CD4-positive, alpha-beta T cell (primary cell): Measurements from ENCODE around the gene PPP4R2. TPM values are rescaled to one million over a fixed set of nuclear protein-coding genes. Genes with fewer than 3 reads are reported as not detected.
"Not testable (repeated sequence)": the region's sequence is repeated elsewhere in the genome, so short reads cannot be mapped to it uniquely, and the experiment has no call there.

ENCODE experiments used
- ATAC-seq: fragments of 200-7000 bp; cut with Tn5 transposase; one replicate; pipeline ENCODE4 v1.10.0; 2022; ENCODE audit warnings: mild to moderate bottlenecking; ENCODE audit not compliant: poor library complexity
- CTCF ChIA-PET: fragments of 350-600 bp; sonication (Branson Sonifier 250); formaldehyde crosslinking; loops from one replicate; lab custom pipeline; 2021; ENCODE audit warnings: antibody characterized with exemption, inconsistent platforms; lab: Charles Lee
- POLR2A ChIA-PET: fragments of 350-600 bp; sonication (Branson Sonifier 250); formaldehyde crosslinking; loops from one replicate; lab custom pipeline; 2021; ENCODE audit warnings: antibody characterized with exemption, inconsistent platforms; lab: Charles Lee
- DNase-seq, 14 experiments: peaks; one replicate each; pipeline ENCODE4 v3.0.0-alpha.2; 2013 to 2020; ENCODE audit warnings: mixed read lengths in 2 of 14
- H3K27ac ChIP-seq, 2 donors: one replicate each; pipeline versions ENCODE4 v1.5.1 to v1.7.0; 2013; ENCODE audit warnings: low read length in 2 of 2, low read depth in 1 of 2, mild to moderate bottlenecking in 1 of 2
- H3K27me3 ChIP-seq, 2 experiments: 1 replicate in 1 of 2; 2 replicates in 1 of 2; pipeline versions ENCODE4 v1.6.1 to v1.7.0; 2013; ENCODE audit warnings: low read length in 2 of 2, control low read depth in 1 of 2, mild to moderate bottlenecking in 1 of 2, moderate library complexity in 1 of 2; ENCODE audit not compliant: insufficient read depth in 2 of 2, control insufficient read depth in 1 of 2
- H3K36me3 ChIP-seq: one replicate; pipeline ENCODE4 v1.6.1; 2013; ENCODE audit warnings: low read length, control low read depth; ENCODE audit not compliant: insufficient read depth
- H3K4me1 ChIP-seq: one replicate; pipeline ENCODE4 v1.6.1; 2013; ENCODE audit warnings: low read length, control low read depth; ENCODE audit not compliant: insufficient read depth
- H3K4me3 ChIP-seq: one replicate; pipeline ENCODE4 v1.5.1; 2013; ENCODE audit warnings: mild to moderate bottlenecking, low read length, moderate library complexity
- H3K9me3 ChIP-seq, 2 experiments: 1 replicate in 1 of 2; 2 replicates in 1 of 2; pipeline versions ENCODE4 v1.6.1 to v1.7.0; 2013; ENCODE audit warnings: low read length in 2 of 2, mild to moderate bottlenecking in 2 of 2, control low read depth in 1 of 2, moderate library complexity in 1 of 2; ENCODE audit not compliant: control insufficient read depth in 1 of 2, insufficient read depth in 1 of 2
- H3K27ac Mint-ChIP-seq: one replicate; pipeline ENCODE4 v1.8.0; 2020; ENCODE audit warnings: mixed read lengths
- H3K27me3 Mint-ChIP-seq: one replicate; pipeline ENCODE4 v1.8.0; 2021; ENCODE audit warnings: mixed read lengths
- H3K36me3 Mint-ChIP-seq: one replicate; pipeline ENCODE4 v1.8.0; 2021; ENCODE audit warnings: low read depth, mixed read lengths
- H3K4me1 Mint-ChIP-seq: one replicate; pipeline ENCODE4 v1.8.0; 2021; ENCODE audit warnings: low read depth, mixed read lengths
- H3K4me3 Mint-ChIP-seq: one replicate; pipeline ENCODE4 v1.8.0; 2020; ENCODE audit warnings: mild to moderate bottlenecking, mixed read lengths
- H3K9me3 Mint-ChIP-seq: one replicate; pipeline ENCODE4 v1.8.0; 2020; ENCODE audit warnings: mixed read lengths
- intact Hi-C, 2 experiments: fragments of 100-400 bp; cut with DNase I in 1 of 2; cut with micrococcal nuclease in 1 of 2; formaldehyde crosslinking; loops; one replicate each; pipeline versions ENCODE4 v1.15.1 to v1.9.0; 2023 to 2025; cut with DNase I, micrococcal nuclease
- total RNA-seq, 174 experiments: library from RNA in 2 of 174; stranded (reverse) in 2 of 174; gene quantifications; one replicate each; pipeline ENCODE4 v1.2.3 and lab custom pipeline; 2021 to 2026
- TF ChIP-seq, protein P1 (sequence below): fragments of 200-600 bp; IDR thresholded peaks from one replicate; pipeline ENCODE4 v1.8.0; 2022; ENCODE audit warnings: antibody characterized with exemption, mild to moderate bottlenecking

PPP4R2 gene
- total RNA-seq, 2 experiments from 2014 or later, result 67.8 to 80.3 TPM

DNA sequence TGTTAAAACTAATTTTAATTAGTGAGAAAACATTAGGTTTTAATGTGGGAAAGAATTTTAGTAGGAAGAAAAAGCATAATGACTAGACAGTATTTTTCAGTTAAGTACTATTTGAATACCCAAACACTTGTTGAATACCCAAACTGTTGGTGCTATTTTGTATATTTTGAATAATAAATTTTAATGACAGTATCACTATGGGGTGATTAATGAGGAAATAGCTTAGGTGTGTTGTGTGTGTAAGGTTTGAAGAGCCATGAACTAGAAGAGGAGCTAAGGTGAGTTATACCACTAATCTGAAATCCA lies 60.2 kb downstream of the PPP4R2 start:
- peaks cover 16% of the 10 kb centered on the region for H3K36me3 ChIP-seq
- intact Hi-C loops, result loop anchor here (1.0 to 10.0 kb wide), 5 partner anchors 59 to 1181 kb away; partner anchors contain the start of gene PPP4R2 (in 2 of the 2)
- POLR2A ChIA-PET, result interaction anchor here (1.0 to 1.5 kb wide), 7 partner anchors 57 to 209 kb away, joined by 3 to 10 read pairs (median 4); partner anchors contain the start of genes PPP4R2 and SHQ1
- peaks cover 24% of the 10 kb centered on the region for H3K4me1 Mint-ChIP-seq
- H3K27me3 ChIP-seq, result no peaks in the 10 kb centered on the region
- ATAC-seq, result no peak
- CTCF ChIA-PET, result interaction anchor here (0.6 to 2.8 kb wide), 19 partner anchors 10 to 1327 kb away, joined by 3 to 34 read pairs (median 4); partner anchors contain the start of genes PPP4R2 and SHQ1
- H3K27me3 Mint-ChIP-seq, result no peaks in the 10 kb centered on the region
- no peak overlapping the region for H3K27ac ChIP-seq
- no peaks in the 10 kb centered on the region for H3K4me1 ChIP-seq
- H3K9me3 Mint-ChIP-seq, result no peaks in the 10 kb centered on the region
- no peak for DNase-seq
- peaks cover 26% of the 10 kb centered on the region for H3K36me3 Mint-ChIP-seq
- H3K4me3 Mint-ChIP-seq, result no peak overlapping the region
- no peaks in the 10 kb centered on the region for H3K9me3 ChIP-seq
- TF ChIP-seq, protein P1, sequence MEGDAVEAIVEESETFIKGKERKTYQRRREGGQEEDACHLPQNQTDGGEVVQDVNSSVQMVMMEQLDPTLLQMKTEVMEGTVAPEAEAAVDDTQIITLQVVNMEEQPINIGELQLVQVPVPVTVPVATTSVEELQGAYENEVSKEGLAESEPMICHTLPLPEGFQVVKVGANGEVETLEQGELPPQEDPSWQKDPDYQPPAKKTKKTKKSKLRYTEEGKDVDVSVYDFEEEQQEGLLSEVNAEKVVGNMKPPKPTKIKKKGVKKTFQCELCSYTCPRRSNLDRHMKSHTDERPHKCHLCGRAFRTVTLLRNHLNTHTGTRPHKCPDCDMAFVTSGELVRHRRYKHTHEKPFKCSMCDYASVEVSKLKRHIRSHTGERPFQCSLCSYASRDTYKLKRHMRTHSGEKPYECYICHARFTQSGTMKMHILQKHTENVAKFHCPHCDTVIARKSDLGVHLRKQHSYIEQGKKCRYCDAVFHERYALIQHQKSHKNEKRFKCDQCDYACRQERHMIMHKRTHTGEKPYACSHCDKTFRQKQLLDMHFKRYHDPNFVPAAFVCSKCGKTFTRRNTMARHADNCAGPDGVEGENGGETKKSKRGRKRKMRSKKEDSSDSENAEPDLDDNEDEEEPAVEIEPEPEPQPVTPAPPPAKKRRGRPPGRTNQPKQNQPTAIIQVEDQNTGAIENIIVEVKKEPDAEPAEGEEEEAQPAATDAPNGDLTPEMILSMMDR, result no peak
- H3K27ac Mint-ChIP-seq, result no peak overlapping the region
- H3K4me3 ChIP-seq, result no peak overlapping the region

DNA sequence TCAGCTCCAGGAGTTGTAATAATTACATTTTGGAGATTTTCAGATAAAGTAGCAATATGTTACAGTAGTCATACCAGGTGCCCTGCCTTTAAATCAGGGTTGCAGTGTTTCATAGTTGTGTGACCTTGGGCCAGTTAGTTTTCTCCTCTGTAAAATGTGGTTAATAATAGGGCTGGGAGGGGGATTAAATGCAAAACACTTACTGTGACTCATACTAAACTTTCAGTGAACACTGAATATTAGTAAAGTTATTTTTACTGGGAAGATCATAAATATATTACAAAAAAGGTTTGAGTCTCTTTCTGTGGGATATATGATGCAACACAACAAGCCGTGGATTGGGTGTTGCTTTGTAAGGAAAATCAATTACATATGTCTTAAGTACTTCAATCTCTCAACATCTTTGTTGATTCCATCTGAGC lies 63.7 kb downstream of the PPP4R2 start:
- Histone ChIP-seq H3K36me3 (peaks cover 45% of the 10 kb centered on the region), H3K9me3 (no peaks in the 10 kb centered on the region), H3K4me3 (no peak overlapping the region), H3K27me3 (no peaks in the 10 kb centered on the region), H3K4me1 (no peaks in the 10 kb centered on the region), H3K27ac (no peak overlapping the region)
- intact Hi-C loops, result no loop called here
- H3K27me3 Mint-ChIP-seq, result no peaks in the 10 kb centered on the region
- H3K9me3 Mint-ChIP-seq, result no peaks in the 10 kb centered on the region
- TF ChIP-seq, protein P1, result no peak
- peaks cover 50% of the 10 kb centered on the region for H3K36me3 Mint-ChIP-seq
- H3K4me3 Mint-ChIP-seq, result no peak overlapping the region
- ATAC-seq (no peak), DNase-seq (no peak)
- no peak overlapping the region for H3K27ac Mint-ChIP-seq
- CTCF ChIA-PET, result no interaction called here
- peaks cover 10% of the 10 kb centered on the region for H3K4me1 Mint-ChIP-seq
- POLR2A ChIA-PET, result interaction anchor here (1.2 kb wide), 1 partner anchor 124 kb away, joined by 3 read pairs; no protein-coding TSS in a partner anchor

DNA sequence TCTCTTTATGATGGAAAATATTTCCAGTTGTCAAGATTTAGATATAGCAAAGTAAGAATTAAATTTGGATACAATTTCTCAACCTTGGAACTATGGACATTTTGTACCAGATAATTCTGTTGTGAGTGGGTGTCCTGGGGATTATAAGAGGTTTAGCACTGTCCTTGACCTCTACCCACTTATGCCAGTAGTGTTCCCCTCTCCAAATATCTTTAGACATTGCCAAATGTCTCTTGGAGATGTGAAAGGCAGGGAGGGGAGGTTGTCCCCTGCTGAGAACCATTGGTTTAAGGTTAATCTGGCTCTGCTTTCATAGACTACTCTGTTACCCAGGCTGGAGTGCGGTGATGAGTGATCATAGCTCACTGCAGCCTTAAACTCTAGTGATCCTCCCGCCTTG lies 64.8 kb downstream of the PPP4R2 start, which contains the start of gene EBLN2:
EBLN2 (plus strand) TSS at position 244 of the 400 bp plus-strand sequence. CDS start 423 bp downstream, outside the sequence.
- Mint-ChIP-seq H3K36me3 (peaks cover 57% of the 10 kb centered on the region), H3K27ac (no peak within 1 kb of the TSS), H3K4me3 (no peak within 1 kb of the TSS), H3K4me1 (peaks cover 2% of the 10 kb centered on the region), H3K27me3 (no peaks in the 10 kb centered on the region), H3K9me3 (no peaks in the 10 kb centered on the region)
- no peak for DNase-seq
- ChIA-PET CTCF (no interaction called here), POLR2A (interaction anchor here (1.2 kb wide), 1 partner anchor 125 kb away, joined by 3 read pairs; no protein-coding TSS in a partner anchor)
- Histone ChIP-seq H3K9me3 (no peaks in the 10 kb centered on the region), H3K4me3 (no peak within 1 kb of the TSS), H3K27me3 (no peaks in the 10 kb centered on the region), H3K4me1 (no peaks in the 10 kb centered on the region), H3K36me3 (peaks cover 47% of the 10 kb centered on the region), H3K27ac (no peak within 1 kb of the TSS)
- intact Hi-C loops, result no loop called here
- TF ChIP-seq, protein P1, result no peak
- ATAC-seq, result no peak

DNA sequence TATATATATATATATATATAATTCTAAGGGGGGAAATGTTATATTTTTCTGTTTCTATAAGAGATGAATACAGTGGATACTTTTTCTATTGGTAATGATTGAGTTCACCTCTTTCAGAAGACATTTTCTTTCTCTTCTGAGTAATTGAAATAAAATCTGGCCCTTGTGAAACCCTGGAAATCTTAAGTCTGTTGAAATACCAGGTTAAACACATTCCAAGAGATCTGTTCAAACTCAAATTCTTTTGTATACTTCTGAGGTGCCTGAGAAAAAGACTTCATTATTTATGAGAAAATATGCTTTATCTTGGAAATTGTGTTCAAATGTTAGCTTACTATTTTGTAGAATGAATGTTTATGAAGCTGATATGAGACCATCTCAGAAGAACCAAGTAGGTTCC lies 69.6 kb downstream of the PPP4R2 start:
- H3K9me3 ChIP-seq, H3K4me1 ChIP-seq, H3K27me3 Mint-ChIP-seq, H3K27me3 ChIP-seq, H3K4me3 ChIP-seq, ATAC-seq, H3K27ac Mint-ChIP-seq, H3K4me3 Mint-ChIP-seq, H3K4me1 Mint-ChIP-seq, H3K27ac ChIP-seq, DNase-seq, POLR2A ChIA-PET, intact Hi-C loops, H3K9me3 Mint-ChIP-seq: not testable (repeated sequence)
- CTCF ChIA-PET, result interaction anchor here (0.9 kb wide), 1 partner anchor 10 kb away, joined by 4 read pairs; no protein-coding TSS in a partner anchor
- H3K36me3 ChIP-seq, result peaks cover 38% of the 10 kb centered on the region
- H3K36me3 Mint-ChIP-seq, result peaks cover 51% of the 10 kb centered on the region
